SK-N-SH treated with all-trans-retinoic acid at 6 μM for 48 hours (cell line): ENCODE results near the gene CNTNAP2.

Experiments used
- ATAC-seq: fragments of 200-7000 bp; cut with Tn5 transposase; 3 replicates; pipeline ENCODE4 v1.9.1; 2020; ENCODE audit warnings: mild to moderate bottlenecking, moderate library complexity
- BACH2 ChIP-seq: fragments of 250-450 bp; sonication (Bioruptor Pico); IDR thresholded peaks from 2 replicates; pipeline ENCODE4 v1.9.0; 2021; ENCODE audit warnings: mild to moderate bottlenecking, borderline replicate concordance
- ESRRG ChIP-seq: fragments of 250-450 bp; sonication (Bioruptor Pico); IDR thresholded peaks from 2 replicates; pipeline ENCODE4 v1.6.1; 2021; ENCODE audit warnings: mild to moderate bottlenecking
- GLIS3 ChIP-seq: fragments of 250-450 bp; sonication (Bioruptor Pico); IDR thresholded peaks from 2 replicates; pipeline ENCODE4 v1.5.0; 2020; ENCODE audit warnings: mild to moderate bottlenecking, moderate library complexity
- ISL1 ChIP-seq: fragments of 250-450 bp; sonication (Bioruptor Pico); IDR thresholded peaks from 2 replicates; pipeline ENCODE4 v2.1.2; 2022; ENCODE audit warnings: mild to moderate bottlenecking, moderate library complexity
- OSR1 ChIP-seq: fragments of 250-450 bp; sonication (Bioruptor Pico); IDR thresholded peaks from 2 replicates; pipeline ENCODE4 v1.8.0; 2022; ENCODE audit warnings: moderate library complexity, mild to moderate bottlenecking, inconsistent platforms
- PATZ1 ChIP-seq: fragments of 250-450 bp; sonication (Bioruptor Pico); IDR thresholded peaks from 2 replicates; pipeline ENCODE4 v1.8.0; 2020; ENCODE audit warnings: mild to moderate bottlenecking, moderate library complexity, borderline replicate concordance
- POU6F1 ChIP-seq: fragments of 250-450 bp; sonication (Bioruptor Pico); IDR thresholded peaks from 2 replicates; pipeline ENCODE4 v1.8.0; 2021; ENCODE audit warnings: low read depth, mild to moderate bottlenecking, moderate library complexity, borderline replicate concordance
- PPARA ChIP-seq: fragments of 250-450 bp; sonication (Bioruptor Pico); IDR thresholded peaks from 2 replicates; pipeline ENCODE4 v1.5.0; 2020; ENCODE audit warnings: mild to moderate bottlenecking, borderline replicate concordance
- SNAI2 ChIP-seq: fragments of 250-450 bp; sonication (Bioruptor Pico); IDR thresholded peaks from 2 replicates; pipeline ENCODE4 v1.5.0; 2020; ENCODE audit warnings: mild to moderate bottlenecking, moderate library complexity
- TCF4 ChIP-seq: fragments of 250-450 bp; sonication (Bioruptor Pico); IDR thresholded peaks from 2 replicates; pipeline ENCODE4 v1.8.0; 2021; ENCODE audit warnings: mild to moderate bottlenecking, moderate library complexity, borderline replicate concordance
- TOX ChIP-seq: fragments of 250-450 bp; sonication (Bioruptor Pico); IDR thresholded peaks from 2 replicates; pipeline ENCODE4 v1.8.0; 2021; ENCODE audit warnings: mild to moderate bottlenecking, moderate library complexity, borderline replicate concordance
- ZFP3 ChIP-seq: fragments of 250-450 bp; sonication (Bioruptor Pico); IDR thresholded peaks from 2 replicates; pipeline ENCODE4 v1.5.0; 2020; ENCODE audit warnings: mild to moderate bottlenecking, moderate library complexity
- ZNF565 ChIP-seq: fragments of 450-650 bp; formaldehyde crosslinking; conservative IDR thresholded peaks from 2 replicates; pipeline ENCODE4 v1.5.0; 2020; ENCODE audit warnings: low read depth, mild to moderate bottlenecking, moderate library complexity
- ZNF8 ChIP-seq: fragments of 450-650 bp; formaldehyde crosslinking; IDR thresholded peaks from 2 replicates; pipeline ENCODE4 v1.5.0; 2020; ENCODE audit warnings: mild to moderate bottlenecking, moderate library complexity
- TF ChIP-seq, protein P1 (sequence below): fragments of 250-450 bp; sonication (Bioruptor Pico); IDR thresholded peaks from 2 replicates; pipeline ENCODE4 v1.5.1; 2021; ENCODE audit warnings: mild to moderate bottlenecking, moderate library complexity
- TF ChIP-seq, protein P2 (sequence below): fragments of 250-450 bp; sonication (Bioruptor Pico); IDR thresholded peaks from 2 replicates; pipeline ENCODE4 v1.5.0; 2020; ENCODE audit warnings: mild to moderate bottlenecking, moderate library complexity

The CNTNAP2 gene

DNA sequence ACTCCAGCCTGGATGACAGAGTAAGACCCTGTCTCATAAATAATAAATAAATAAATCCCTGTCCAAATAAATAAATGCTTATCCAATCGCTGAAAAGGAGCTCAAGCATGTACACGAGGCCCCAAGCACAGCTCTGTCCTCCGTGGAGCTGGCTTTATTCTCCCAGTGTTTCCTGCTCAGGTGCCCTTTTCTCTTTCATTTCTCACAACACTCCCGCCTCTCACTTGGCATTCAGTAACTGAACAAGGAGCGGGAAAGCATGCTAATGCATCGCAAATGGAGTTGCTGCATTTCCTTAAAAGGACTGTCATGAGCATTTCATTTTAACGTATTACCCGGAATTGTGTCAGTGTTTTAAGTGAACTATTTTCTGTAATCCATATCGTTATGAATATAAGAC, 2263.1 kb downstream of the CNTNAP2 start:
- no peak for TF ChIP-seq TOX (CRISPR knock-in tag)
- TF ChIP-seq ZNF565 (CRISPR knock-in tag), result no peak
- no peak for TF ChIP-seq GLIS3 (CRISPR knock-in tag)
- no peak for ATAC-seq

DNA sequence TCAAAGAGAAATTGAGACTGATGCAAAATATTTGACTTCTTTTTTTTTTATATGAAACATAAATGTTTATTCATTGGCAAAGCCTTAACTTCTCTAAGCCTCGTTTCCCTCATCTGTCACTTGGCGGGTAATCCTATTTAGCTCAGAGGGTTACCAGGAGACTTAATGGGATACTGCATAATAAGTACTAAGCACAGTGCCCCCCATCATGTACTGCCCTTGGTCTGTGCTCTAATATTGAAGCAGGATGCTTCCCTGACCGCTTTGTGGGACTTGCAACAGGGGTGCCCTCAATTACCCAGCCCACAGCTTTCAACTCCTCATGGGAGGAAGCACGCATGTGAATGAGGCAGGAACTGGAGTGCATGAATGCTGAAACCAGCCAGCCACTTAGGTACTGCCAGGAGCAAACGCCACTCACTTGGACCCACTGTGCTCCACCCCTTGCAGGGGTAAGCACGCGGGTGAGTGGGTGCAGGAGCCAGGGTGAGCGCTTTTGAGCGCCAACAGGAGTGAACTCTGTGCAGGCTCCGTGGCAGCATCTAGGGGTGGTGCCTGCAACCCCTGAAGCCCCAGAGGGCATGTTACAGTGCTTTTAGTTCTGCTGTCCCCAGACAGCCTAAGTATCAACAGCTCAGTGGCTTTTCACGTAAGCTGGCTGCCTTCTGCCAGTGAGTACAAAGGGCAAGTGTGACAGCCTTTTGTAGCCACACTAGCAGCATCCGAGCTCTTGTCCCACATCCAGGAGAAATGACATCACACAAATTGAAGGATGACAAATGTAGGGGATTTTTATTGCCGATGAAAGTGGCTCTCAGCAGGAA, 2264.2 kb downstream of the CNTNAP2 start:
- TF ChIP-seq, protein P1, sequence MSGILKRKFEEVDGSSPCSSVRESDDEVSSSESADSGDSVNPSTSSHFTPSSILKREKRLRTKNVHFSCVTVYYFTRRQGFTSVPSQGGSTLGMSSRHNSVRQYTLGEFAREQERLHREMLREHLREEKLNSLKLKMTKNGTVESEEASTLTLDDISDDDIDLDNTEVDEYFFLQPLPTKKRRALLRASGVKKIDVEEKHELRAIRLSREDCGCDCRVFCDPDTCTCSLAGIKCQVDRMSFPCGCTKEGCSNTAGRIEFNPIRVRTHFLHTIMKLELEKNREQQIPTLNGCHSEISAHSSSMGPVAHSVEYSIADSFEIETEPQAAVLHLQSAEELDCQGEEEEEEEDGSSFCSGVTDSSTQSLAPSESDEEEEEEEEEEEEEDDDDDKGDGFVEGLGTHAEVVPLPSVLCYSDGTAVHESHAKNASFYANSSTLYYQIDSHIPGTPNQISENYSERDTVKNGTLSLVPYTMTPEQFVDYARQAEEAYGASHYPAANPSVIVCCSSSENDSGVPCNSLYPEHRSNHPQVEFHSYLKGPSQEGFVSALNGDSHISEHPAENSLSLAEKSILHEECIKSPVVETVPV (CRISPR knock-in tag), result no peak
- TF ChIP-seq SNAI2 (CRISPR knock-in tag), result no peak
- no peak for TF ChIP-seq TCF4 (CRISPR knock-in tag)
- TF ChIP-seq ZNF8 (CRISPR knock-in tag), result no peak
- no peak for TF ChIP-seq ZNF565 (CRISPR knock-in tag)
- TF ChIP-seq, protein P2, sequence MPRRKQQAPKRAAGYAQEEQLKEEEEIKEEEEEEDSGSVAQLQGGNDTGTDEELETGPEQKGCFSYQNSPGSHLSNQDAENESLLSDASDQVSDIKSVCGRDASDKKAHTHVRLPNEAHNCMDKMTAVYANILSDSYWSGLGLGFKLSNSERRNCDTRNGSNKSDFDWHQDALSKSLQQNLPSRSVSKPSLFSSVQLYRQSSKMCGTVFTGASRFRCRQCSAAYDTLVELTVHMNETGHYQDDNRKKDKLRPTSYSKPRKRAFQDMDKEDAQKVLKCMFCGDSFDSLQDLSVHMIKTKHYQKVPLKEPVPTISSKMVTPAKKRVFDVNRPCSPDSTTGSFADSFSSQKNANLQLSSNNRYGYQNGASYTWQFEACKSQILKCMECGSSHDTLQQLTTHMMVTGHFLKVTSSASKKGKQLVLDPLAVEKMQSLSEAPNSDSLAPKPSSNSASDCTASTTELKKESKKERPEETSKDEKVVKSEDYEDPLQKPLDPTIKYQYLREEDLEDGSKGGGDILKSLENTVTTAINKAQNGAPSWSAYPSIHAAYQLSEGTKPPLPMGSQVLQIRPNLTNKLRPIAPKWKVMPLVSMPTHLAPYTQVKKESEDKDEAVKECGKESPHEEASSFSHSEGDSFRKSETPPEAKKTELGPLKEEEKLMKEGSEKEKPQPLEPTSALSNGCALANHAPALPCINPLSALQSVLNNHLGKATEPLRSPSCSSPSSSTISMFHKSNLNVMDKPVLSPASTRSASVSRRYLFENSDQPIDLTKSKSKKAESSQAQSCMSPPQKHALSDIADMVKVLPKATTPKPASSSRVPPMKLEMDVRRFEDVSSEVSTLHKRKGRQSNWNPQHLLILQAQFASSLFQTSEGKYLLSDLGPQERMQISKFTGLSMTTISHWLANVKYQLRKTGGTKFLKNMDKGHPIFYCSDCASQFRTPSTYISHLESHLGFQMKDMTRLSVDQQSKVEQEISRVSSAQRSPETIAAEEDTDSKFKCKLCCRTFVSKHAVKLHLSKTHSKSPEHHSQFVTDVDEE (CRISPR knock-in tag), result no peak
- TF ChIP-seq PPARA, result no peak
- no peak for TF ChIP-seq ESRRG
- no peak for TF ChIP-seq OSR1
- TF ChIP-seq, all 23 proteins: peak for 0
- no peak for ATAC-seq

DNA sequence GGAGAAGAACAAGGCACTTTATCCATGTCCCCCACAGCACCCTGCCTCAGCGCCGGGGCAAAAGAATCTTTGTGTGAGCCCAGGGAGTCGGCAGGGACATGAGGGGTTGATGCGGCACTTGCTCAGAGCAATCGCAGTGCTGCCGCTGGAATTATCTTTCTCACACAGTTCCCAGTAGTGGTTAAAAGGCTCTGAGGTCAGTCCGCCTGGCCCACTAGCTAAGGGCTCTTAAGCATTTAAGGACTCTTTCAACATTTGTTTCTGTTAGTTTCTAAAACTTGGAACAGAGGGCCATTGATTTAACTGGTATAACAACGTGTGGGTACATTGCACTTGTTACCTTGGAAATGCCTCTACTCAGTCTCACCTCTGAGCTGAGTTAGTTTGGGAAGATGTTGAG, 2266.0 kb downstream of the CNTNAP2 start:
- no peak for ATAC-seq
- TF ChIP-seq PATZ1 (CRISPR knock-in tag), result no peak
- no peak for TF ChIP-seq BACH2 (CRISPR knock-in tag)
- TF ChIP-seq ZFP3 (CRISPR knock-in tag), result no peak
- TF ChIP-seq, protein P1 (CRISPR knock-in tag), result no peak
- TF ChIP-seq, protein P2 (CRISPR knock-in tag), result no peak
- TF ChIP-seq ZNF565 (CRISPR knock-in tag), result no peak
- TF ChIP-seq POU6F1, result no peak
- TF ChIP-seq ISL1 (CRISPR knock-in tag), result no peak
- no peak for TF ChIP-seq GLIS3 (CRISPR knock-in tag)
- TF ChIP-seq SNAI2 (CRISPR knock-in tag), result no peak
- TF ChIP-seq ESRRG, result no peak
